CD14-positive monocyte (primary cell): ENCODE data around the gene TCEAL4. TPM values are rescaled to one million over a fixed set of nuclear protein-coding genes. Genes with fewer than 3 reads are reported as not detected.

Source experiments
- DNase-seq, 3 donors: peaks; one replicate each; pipeline ENCODE4 v3.0.0-alpha.2; 2011 to 2022
- H2AFZ ChIP-seq: 2 replicates; pipeline ENCODE4 v1.6.0; 2012; ENCODE audit warnings: mild to moderate bottlenecking, low read depth, low read length, inconsistent platforms; ENCODE audit not compliant: insufficient read depth, poor library complexity, severe bottlenecking
- H3K27ac ChIP-seq, 2 donors: 1 replicate in 1 of 2; 2 replicates in 1 of 2; pipeline ENCODE4 v1.5.1; 2012 to 2013; ENCODE audit warnings: low read length in 2 of 2, control low read depth in 1 of 2, inconsistent platforms in 1 of 2, low read depth in 1 of 2, mild to moderate bottlenecking in 1 of 2
- H3K27me3 ChIP-seq, 2 donors: one replicate each; pipeline versions ENCODE4 v1.6.0 to v1.6.1; 2011 to 2013; ENCODE audit warnings: low read length in 2 of 2; ENCODE audit not compliant: control insufficient read depth in 2 of 2, insufficient read depth in 2 of 2
- H3K36me3 ChIP-seq, 2 donors: replicated peaks in 1 of 2; 1 replicate in 1 of 2; 2 replicates in 1 of 2; pipeline versions ENCODE4 v1.5.1 to v1.6.1; 2012 to 2013; ENCODE audit warnings: low read length in 2 of 2, control low read depth in 1 of 2, inconsistent platforms in 1 of 2, mild to moderate bottlenecking in 1 of 2; ENCODE audit not compliant: insufficient read depth in 2 of 2, control insufficient read depth in 1 of 2
- H3K4me1 ChIP-seq, 2 donors: 1 replicate in 1 of 2; 2 replicates in 1 of 2; pipeline versions ENCODE4 v1.5.1 to v1.6.1; 2012 to 2013; ENCODE audit warnings: low read length in 2 of 2, control low read depth in 1 of 2, inconsistent platforms in 1 of 2, mild to moderate bottlenecking in 1 of 2, moderate library complexity in 1 of 2; ENCODE audit not compliant: insufficient read depth in 2 of 2, control insufficient read depth in 1 of 2
- H3K4me2 ChIP-seq: replicated peaks from 2 replicates; pipeline ENCODE3; 2012; ENCODE audit warnings: low read length, moderate library complexity, mild to moderate bottlenecking; ENCODE audit not compliant: poor library complexity, severe bottlenecking; ENCODE audit errors: extremely low read depth
- H3K4me3 ChIP-seq, 3 experiments: fragments of 200-600 bp in 1 of 3; sonication (generic) in 1 of 3; replicated peaks in 1 of 3; 1 replicate in 2 of 3; 2 replicates in 1 of 3; pipeline ENCODE4 v1.5.1; 2011 to 2013; ENCODE audit warnings: low read length in 3 of 3, mild to moderate bottlenecking in 3 of 3, control low read depth in 2 of 3, low read depth in 2 of 3, inconsistent platforms in 1 of 3, moderate library complexity in 1 of 3
- H3K79me2 ChIP-seq: 2 replicates; pipeline ENCODE4 v1.6.0; 2012; ENCODE audit warnings: mild to moderate bottlenecking, control low read depth, inconsistent platforms, low read length, moderate library complexity; ENCODE audit not compliant: insufficient read depth
- H3K9ac ChIP-seq: 2 replicates; pipeline ENCODE4 v1.6.0; 2017; ENCODE audit warnings: low read length, mild to moderate bottlenecking; ENCODE audit not compliant: insufficient read depth, poor library complexity, severe bottlenecking
- H3K9me3 ChIP-seq, 2 donors: replicated peaks in 1 of 2; 1 replicate in 1 of 2; 2 replicates in 1 of 2; pipeline versions ENCODE4 v1.5.1 to v1.6.1; 2012 to 2013; ENCODE audit warnings: low read length in 2 of 2, control low read depth in 1 of 2; ENCODE audit not compliant: control insufficient read depth in 1 of 2, insufficient read depth in 1 of 2
- H4K20me1 ChIP-seq: 2 replicates; pipeline ENCODE4 v1.6.0; 2012; ENCODE audit warnings: mild to moderate bottlenecking, low read length, control low read depth, moderate library complexity; ENCODE audit not compliant: insufficient read depth
- H3K27ac Mint-ChIP-seq, 7 donors: one replicate each; pipeline ENCODE4 v1.8.0; 2020; ENCODE audit warnings: mild to moderate bottlenecking in 7 of 7, mixed read lengths in 7 of 7, moderate library complexity in 6 of 7, inconsistent platforms in 2 of 7
- H3K27me3 Mint-ChIP-seq, 3 donors: one replicate each; pipeline ENCODE4 v1.8.0; 2021 to 2022; ENCODE audit warnings: low read depth in 3 of 3, mild to moderate bottlenecking in 3 of 3, mixed read lengths in 3 of 3, moderate library complexity in 3 of 3, inconsistent platforms in 1 of 3
- H3K36me3 Mint-ChIP-seq, 2 donors: one replicate each; pipeline ENCODE4 v1.8.0; 2020; ENCODE audit warnings: mixed read lengths in 2 of 2, inconsistent platforms in 1 of 2, mild to moderate bottlenecking in 1 of 2
- H3K4me1 Mint-ChIP-seq: one replicate; pipeline ENCODE4 v1.8.0; 2020; ENCODE audit warnings: mild to moderate bottlenecking, mixed read lengths
- H3K4me3 Mint-ChIP-seq, 2 donors: one replicate each; pipeline ENCODE4 v1.8.0; 2020; ENCODE audit warnings: mild to moderate bottlenecking in 2 of 2, mixed read lengths in 2 of 2, moderate library complexity in 1 of 2
- H3K9me3 Mint-ChIP-seq, 7 donors: one replicate each; pipeline ENCODE4 v1.8.0; 2020 to 2022; ENCODE audit warnings: mixed read lengths in 7 of 7, mild to moderate bottlenecking in 6 of 7, moderate library complexity in 6 of 7, inconsistent platforms in 2 of 7
- WGBS: methylation state at CpG from one replicate; pipeline ENCODE4 v1.1.5; 2013; ENCODE audit warnings: missing lambda C conversion rate; ENCODE audit not compliant: insufficient coverage; 5-methylcytosine and 5-hydroxymethylcytosine counted together
- intact Hi-C, 2 donors: fragments of 100-400 bp; cut with micrococcal nuclease; formaldehyde crosslinking; loops; one replicate each; pipeline versions ENCODE4 v1.15.0 to v1.15.1; 2023
- polyA plus RNA-seq, 3 donors: library from polyadenylated mRNA; depleted of rRNA in 1 of 3; unstranded in 2 of 3; stranded (reverse) in 1 of 3; fragments of 300-500 nt in 2 of 3; fragments of >200 nt in 1 of 3; fragmentation: Illumina TruSeq in 2 of 3; gene quantifications; 1 replicate in 2 of 3; 2 replicates in 1 of 3; pipeline ENCODE4 v1.2.3, GENCODE V29; 2012 to 2021
- TF ChIP-seq, protein P1 (sequence below): fragments of 200-600 bp; IDR thresholded peaks from one replicate; pipeline ENCODE4 v1.8.0; 2022; ENCODE audit warnings: antibody characterized with exemption, mild to moderate bottlenecking

TCEAL4 gene
- polyA plus RNA-seq, 3 donors: 3.0 to 10.7 (median 8.5) TPM

DNA sequence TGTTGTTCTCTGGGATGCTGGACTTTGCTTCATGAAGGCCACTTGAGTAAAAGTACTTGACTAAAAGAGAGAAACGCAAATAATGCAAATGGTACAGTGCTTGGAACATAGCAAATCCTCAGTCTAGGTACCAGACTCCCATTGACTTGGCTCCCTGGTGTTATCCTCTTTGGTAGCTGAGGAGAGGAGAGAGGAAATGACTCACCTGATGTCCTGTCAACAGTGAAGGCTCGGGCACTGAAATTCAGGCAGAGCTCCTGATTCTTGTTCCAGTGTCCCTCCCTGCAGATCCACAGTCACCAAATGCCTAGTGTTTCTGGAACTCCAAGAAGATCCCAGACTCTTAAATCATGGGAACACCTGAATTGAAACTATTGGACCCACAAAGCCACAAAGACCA, 22.5 kb upstream of the TCEAL4 start:
- Mint-ChIP-seq H3K27me3 (peaks cover 0 to 4% (median 0%) of the 10 kb centered on the region in 3 donors), H3K4me1 (no peaks in the 10 kb centered on the region), H3K36me3 (no peaks in the 10 kb centered on the region), H3K27ac (no peak overlapping the region), H3K4me3 (no peak overlapping the region), H3K9me3 (no peaks in the 10 kb centered on the region)
- H3K36me3 ChIP-seq: no peaks in the 10 kb centered on the region
- H3K27ac ChIP-seq: no peak overlapping the region
- TF ChIP-seq, protein P1, sequence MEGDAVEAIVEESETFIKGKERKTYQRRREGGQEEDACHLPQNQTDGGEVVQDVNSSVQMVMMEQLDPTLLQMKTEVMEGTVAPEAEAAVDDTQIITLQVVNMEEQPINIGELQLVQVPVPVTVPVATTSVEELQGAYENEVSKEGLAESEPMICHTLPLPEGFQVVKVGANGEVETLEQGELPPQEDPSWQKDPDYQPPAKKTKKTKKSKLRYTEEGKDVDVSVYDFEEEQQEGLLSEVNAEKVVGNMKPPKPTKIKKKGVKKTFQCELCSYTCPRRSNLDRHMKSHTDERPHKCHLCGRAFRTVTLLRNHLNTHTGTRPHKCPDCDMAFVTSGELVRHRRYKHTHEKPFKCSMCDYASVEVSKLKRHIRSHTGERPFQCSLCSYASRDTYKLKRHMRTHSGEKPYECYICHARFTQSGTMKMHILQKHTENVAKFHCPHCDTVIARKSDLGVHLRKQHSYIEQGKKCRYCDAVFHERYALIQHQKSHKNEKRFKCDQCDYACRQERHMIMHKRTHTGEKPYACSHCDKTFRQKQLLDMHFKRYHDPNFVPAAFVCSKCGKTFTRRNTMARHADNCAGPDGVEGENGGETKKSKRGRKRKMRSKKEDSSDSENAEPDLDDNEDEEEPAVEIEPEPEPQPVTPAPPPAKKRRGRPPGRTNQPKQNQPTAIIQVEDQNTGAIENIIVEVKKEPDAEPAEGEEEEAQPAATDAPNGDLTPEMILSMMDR: no peak
- H3K4me2 ChIP-seq: no peak overlapping the region
- H3K9ac ChIP-seq: no peak overlapping the region
- DNase-seq: no peak
- no CpG with 5 or more reads among the region's 2 CpGs for WGBS
- no peaks in the 10 kb centered on the region for H4K20me1 ChIP-seq
- no peaks in the 10 kb centered on the region for H3K27me3 ChIP-seq
- H3K79me2 ChIP-seq: no peaks in the 10 kb centered on the region
- intact Hi-C loops: no loop called here
- H2AFZ ChIP-seq: no peak overlapping the region
- H3K4me3 ChIP-seq: no peak overlapping the region
- H3K4me1 ChIP-seq: no peaks in the 10 kb centered on the region
- H3K9me3 ChIP-seq: no peaks in the 10 kb centered on the region

DNA sequence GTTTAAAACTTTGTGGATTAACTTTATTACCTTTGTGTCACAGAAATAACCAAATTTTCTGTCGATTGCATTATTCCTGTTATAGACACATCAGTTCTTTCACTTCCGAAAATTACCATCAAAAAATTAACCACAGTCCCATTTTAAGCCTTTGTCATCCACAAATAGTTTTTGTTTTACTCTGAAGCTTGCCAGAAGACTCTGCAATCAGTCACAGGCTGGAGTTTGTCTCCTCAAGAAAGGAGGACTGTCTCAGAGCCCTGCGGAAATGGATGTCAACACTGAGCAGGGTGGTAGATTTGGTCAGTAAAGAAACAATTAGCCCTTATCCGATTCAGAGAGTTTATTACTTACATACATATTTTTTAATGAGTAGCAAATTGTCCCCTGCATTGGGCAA, 20.1 kb upstream of the TCEAL4 start:
- Histone ChIP-seq H3K27me3 (no peaks in the 10 kb centered on the region), H3K9ac (no peak overlapping the region), H3K36me3 (no peaks in the 10 kb centered on the region), H3K9me3 (no peaks in the 10 kb centered on the region), H2AFZ (no peak overlapping the region), H3K27ac (no peak overlapping the region), H4K20me1 (no peaks in the 10 kb centered on the region), H3K4me2 (no peak overlapping the region), H3K4me1 (no peaks in the 10 kb centered on the region), H3K79me2 (no peaks in the 10 kb centered on the region), H3K4me3 (no peak overlapping the region)
- no peak for DNase-seq
- Mint-ChIP-seq H3K4me1 (no peaks in the 10 kb centered on the region), H3K4me3 (no peak overlapping the region), H3K36me3 (no peaks in the 10 kb centered on the region), H3K9me3 (no peaks in the 10 kb centered on the region), H3K27ac (no peak overlapping the region), H3K27me3 (peaks cover 0 to 4% (median 0%) of the 10 kb centered on the region in 3 donors)
- intact Hi-C loops: no loop called here
- TF ChIP-seq, protein P1: no peak
- no CpG with 5 or more reads among the region's 4 CpGs for WGBS
